ENCODE measurements around the gene PRKAG1. TPM values are rescaled to one million over a fixed set of nuclear protein-coding genes. Genes with fewer than 3 reads are reported as not detected.

The PRKAG1 gene
- total and polyA plus RNA-seq, 10 of the 15 experiments (the other 5 are each of a cell fraction or from before 2014, with no cell fraction given), result 44.5 to 91.6 (median 60.9) TPM

GRCh38 chr12:48966177-48966895 is 52.2 kb downstream of the PRKAG1 start:
- WGBS (ENCODE audit: insufficient coverage, insufficient replicate concordance, low lambda C conversion rate, missing lambda C conversion rate), result 33% methylated on average over 20 of the region's 20 CpGs

GRCh38 chr12:48965298-48965838 is 53.2 kb downstream of the PRKAG1 start:
- ChIA-PET POLR2A (interaction anchor here (7.4 kb wide), 1 partner anchor 10 kb away, joined by 86 read pairs; the partner anchor contains the start of gene ARF3), SMC1A (ENCODE audit: uncharacterized antibody, unreplicated experiment) (interaction anchor here (1.7 to 3.8 kb wide), 2 partner anchors 8 to 23 kb away, joined by 7 to 17 read pairs; partner anchors contain the start of gene ARF3), RAD21 (ENCODE audit: unreplicated experiment) (interaction anchor here (1.0 to 1.8 kb wide), 2 partner anchors 13 to 23 kb away, joined by 3 read pairs; no protein-coding TSS in a partner anchor), CTCF (interaction anchor here (1.7 to 5.9 kb wide), 5 partner anchors 8 to 40 kb away, joined by 5 to 65 read pairs (median 26); partner anchors contain the start of genes ARF3, FKBP11 and WNT1)
- DNase-seq (ENCODE audit: low read depth, low spot score) (no peak), FAIRE-seq (no peak), ATAC-seq (peak; percentile 29; the same call in 2 of the 3 replicates)
- BruUV-seq (replicated peaks), result no TSS peak
- H3K9ac ChIP-seq (ENCODE audit: control insufficient read depth, insufficient read depth, low read length), result no peak overlapping the region
- no peak overlapping the region for H3K27ac ChIP-seq (ENCODE audit: control insufficient read depth, insufficient read depth)
- in situ Hi-C loops (cut with MboI), result no loop called here
- H3K36me3 ChIP-seq (ENCODE audit: control insufficient read depth in 2 of 2, insufficient read depth in 2 of 2, low read length in 1 of 2), result no peaks in the 10 kb centered on the region
- no peak overlapping the region for H3K4me2 ChIP-seq (ENCODE audit: control insufficient read depth, insufficient read depth)
- peaks cover 0 to under 1% of the 10 kb centered on the region in 2 experiments; a peak in 2 of 4 replicates for H3K27me3 ChIP-seq (replicated peaks in 1 of 2; ENCODE audit: control insufficient read depth in 2 of 2, insufficient read depth in 2 of 2, low read length in 1 of 2)
- no peaks in the 10 kb centered on the region for H3K9me3 ChIP-seq (replicated peaks; ENCODE audit: control insufficient read depth, insufficient read depth, low read length)
- H3K4me3 ChIP-seq, result no peak overlapping the region
- no peaks in the 10 kb centered on the region for H3K79me2 ChIP-seq (ENCODE audit: control insufficient read depth, insufficient read depth, low read length)
- no peaks in the 10 kb centered on the region for H4K20me1 ChIP-seq (ENCODE audit: control insufficient read depth, insufficient read depth)
- intact Hi-C loops (cut with micrococcal nuclease; ENCODE audit: unreplicated experiment), result no loop called here
- no peak overlapping the region for H2AFZ ChIP-seq (ENCODE audit: control insufficient read depth, low read depth, low read length)
- H3K4me1 ChIP-seq (ENCODE audit: control insufficient read depth, insufficient read depth, low read length), result peaks cover 26% of the 10 kb centered on the region
- TF ChIP-seq CTCF (IDR thresholded peaks at IDR 0.05 in 2 of 3, conservative IDR thresholded peaks at IDR 0.05 in 1 of 3; ENCODE audit: control insufficient read depth in 2 of 3, extremely low read depth in 1 of 3, insufficient read depth in 1 of 3, low read depth in 3 of 3, low read length in 3 of 3) (peak in 1 of 3 experiments; percentile 26; a peak in 2 of 6 replicates), ZNF207 (IDR thresholded peaks at IDR 0.05; ENCODE audit: borderline replicate concordance) (no peak), CUX1 (IDR thresholded peaks at IDR 0.05; ENCODE audit: insufficient replicate concordance, low read depth, low read length) (no peak), ZSCAN29 (IDR thresholded peaks at IDR 0.05) (no peak)

More at GRCh38 chr12:48966177-48966895, 52.2 kb downstream of the PRKAG1 start:
- RAD21 ChIA-PET (ENCODE audit: unreplicated experiment), result interaction anchor here (1.0 to 1.8 kb wide), 6 partner anchors 9 to 113 kb away, joined by 3 to 7 read pairs (median 4); partner anchors contain the start of genes ARF3 and WNT1
- intact Hi-C loops (cut with micrococcal nuclease; ENCODE audit: unreplicated experiment) (no loop called here), in situ Hi-C loops (cut with MboI) (no loop called here)
- H4K20me1 ChIP-seq (ENCODE audit: control insufficient read depth, insufficient read depth), result no peaks in the 10 kb centered on the region
- H3K79me2 ChIP-seq (ENCODE audit: control insufficient read depth, insufficient read depth, low read length), result no peaks in the 10 kb centered on the region
- BruUV-seq (replicated peaks), result no TSS peak
- SMC1A ChIA-PET (ENCODE audit: uncharacterized antibody, unreplicated experiment), result interaction anchor here (0.7 to 3.8 kb wide), 6 partner anchors 9 to 139 kb away, joined by 3 to 17 read pairs (median 4); partner anchors contain the start of gene ARF3
- CTCF ChIA-PET, result interaction anchor here (0.9 to 5.9 kb wide), 14 partner anchors 9 to 113 kb away, joined by 3 to 65 read pairs (median 5); partner anchors contain the start of genes ARF3, FKBP11, RND1 and WNT1
- H3K9ac ChIP-seq (ENCODE audit: control insufficient read depth, insufficient read depth, low read length), result no peak overlapping the region
- no peak overlapping the region for H2AFZ ChIP-seq (ENCODE audit: control insufficient read depth, low read depth, low read length)
- H3K36me3 ChIP-seq (ENCODE audit: control insufficient read depth in 2 of 2, insufficient read depth in 2 of 2, low read length in 1 of 2), result no peaks in the 10 kb centered on the region
- no peak overlapping the region for H3K4me3 ChIP-seq
- DNase-seq (ENCODE audit: low read depth, low spot score), result no peak
- H3K27ac ChIP-seq (ENCODE audit: control insufficient read depth, insufficient read depth), result no peak overlapping the region
- peaks cover 36% of the 10 kb centered on the region for H3K4me1 ChIP-seq (ENCODE audit: control insufficient read depth, insufficient read depth, low read length)
- POLR2A ChIA-PET, result interaction anchor here (0.6 to 7.4 kb wide), 6 partner anchors 11 to 232 kb away, joined by 3 to 86 read pairs (median 3); partner anchors contain the start of genes ARF3 and FKBP11
- ATAC-seq, result 0 out of 3 replicates have a peak, but pooled peaks have one; percentile 14
- peak; percentile 31 for FAIRE-seq
- H3K27me3 ChIP-seq (replicated peaks in 1 of 2; ENCODE audit: control insufficient read depth in 2 of 2, insufficient read depth in 2 of 2, low read length in 1 of 2), result peaks cover 3 to 8% of the 10 kb centered on the region in 2 experiments; a peak in 3 of 4 replicates
- H3K9me3 ChIP-seq (replicated peaks; ENCODE audit: control insufficient read depth, insufficient read depth, low read length), result no peaks in the 10 kb centered on the region
- no peak for TF ChIP-seq KLF5 (IDR thresholded peaks at IDR 0.05; ENCODE audit: partially characterized antibody)
- TF ChIP-seq SPI1 (IDR thresholded peaks at IDR 0.05; ENCODE audit: borderline replicate concordance, insufficient read depth, low read depth, low read length), result peak; percentile 76
- no peak overlapping the region for H3K4me2 ChIP-seq (ENCODE audit: control insufficient read depth, insufficient read depth)

All from GM12878 (cell line).